RWPE2 (cell line): ENCODE measurements around the gene PHLDA2.

Experiments used
- ATAC-seq: fragments of 200-7000 bp; cut with Tn5 transposase; 3 replicates; pipeline ENCODE4 v1.9.1; 2021; ENCODE audit warnings: low read depth
- DNase-seq: peaks from one replicate; pipeline ENCODE4 v3.0.0-alpha.2; 2020; ENCODE audit warnings: low spot score
- H3K27ac ChIP-seq: fragments of 450-650 bp; 2 replicates; pipeline ENCODE4 v1.5.1; 2017; ENCODE audit warnings: mild to moderate bottlenecking; ENCODE audit not compliant: poor library complexity, severe bottlenecking
- H3K27me3 ChIP-seq: fragments of 250-450 bp; sonication (Bioruptor Pico); 2 replicates; pipeline ENCODE4 v1.5.1; 2021; ENCODE audit warnings: mild to moderate bottlenecking, moderate library complexity; ENCODE audit not compliant: insufficient read depth, poor library complexity, severe bottlenecking
- H3K36me3 ChIP-seq: fragments of 250-450 bp; sonication (Bioruptor Pico); 2 replicates; pipeline ENCODE4 v1.5.1; 2020; ENCODE audit warnings: low read depth, mild to moderate bottlenecking, moderate library complexity
- H3K4me1 ChIP-seq: fragments of 250-450 bp; sonication (Bioruptor Pico); 2 replicates; pipeline ENCODE4 v1.5.1; 2021; ENCODE audit warnings: mild to moderate bottlenecking, moderate library complexity; ENCODE audit not compliant: insufficient read depth, poor library complexity, severe bottlenecking
- H3K4me3 ChIP-seq: fragments of 250-450 bp; sonication (Bioruptor Pico); 2 replicates; pipeline ENCODE4 v1.5.1; 2021; ENCODE audit warnings: mild to moderate bottlenecking, moderate library complexity; ENCODE audit not compliant: severe bottlenecking
- H3K9me3 ChIP-seq: fragments of 250-450 bp; sonication (Bioruptor Pico); 2 replicates; pipeline ENCODE4 v1.5.1; 2021; ENCODE audit warnings: mild to moderate bottlenecking, moderate library complexity; ENCODE audit not compliant: severe bottlenecking
- CTCF ChIP-seq: fragments of 450-650 bp; IDR thresholded peaks from one replicate; pipeline ENCODE4 v1.5.1; 2017; ENCODE audit warnings: mild to moderate bottlenecking, moderate library complexity; ENCODE audit not compliant: poor library complexity, severe bottlenecking

Gene PHLDA2

GRCh38 chr11:2954263-2954662, 25.0 kb upstream of the PHLDA2 start:
- no peak for TF ChIP-seq CTCF
- ATAC-seq (no peak), DNase-seq (no peak)
- Histone ChIP-seq H3K4me3 (no peak overlapping the region), H3K4me1 (peaks cover 8% of the 10 kb centered on the region), H3K36me3 (peaks cover 100% of the 10 kb centered on the region), H3K27me3 (no peaks in the 10 kb centered on the region), H3K27ac (no peak overlapping the region), H3K9me3 (no peaks in the 10 kb centered on the region)

- ATAC-seq: no peak
- Histone ChIP-seq H3K4me1 (peaks cover 8% of the 10 kb centered on the region), H3K36me3 (peaks cover 100% of the 10 kb centered on the region)
These were observed 23.1 kb upstream of the PHLDA2 start for GRCh38 chr11:2952290-2952689.

GRCh38 chr11:2951231-2952110, 22.3 kb upstream of the PHLDA2 start:
- H3K4me3 ChIP-seq: no peak overlapping the region
- TF ChIP-seq CTCF: no peak
- no peaks in the 10 kb centered on the region for H3K27me3 ChIP-seq
- peak overlapping the region; percentile 64 for H3K27ac ChIP-seq
- DNase-seq: no peak
- no peaks in the 10 kb centered on the region for H3K9me3 ChIP-seq
- H3K36me3 ChIP-seq: peaks cover 100% of the 10 kb centered on the region
- peaks cover 8% of the 10 kb centered on the region for H3K4me1 ChIP-seq
- peak; percentile 52 for ATAC-seq

More at GRCh38 chr11:2952290-2952689, 23.1 kb upstream of the PHLDA2 start:
- peak overlapping the region; percentile 64 for H3K27ac ChIP-seq
- TF ChIP-seq CTCF: no peak
- no peak overlapping the region for H3K4me3 ChIP-seq
- no peaks in the 10 kb centered on the region for H3K27me3 ChIP-seq
- no peaks in the 10 kb centered on the region for H3K9me3 ChIP-seq
- no peak for DNase-seq

GRCh38 chr11:2950825-2951224, 21.6 kb upstream of the PHLDA2 start:
- Histone ChIP-seq H3K9me3 (no peaks in the 10 kb centered on the region), H3K36me3 (peaks cover 100% of the 10 kb centered on the region), H3K27me3 (no peaks in the 10 kb centered on the region), H3K27ac (peak overlapping the region; percentile 64), H3K4me1 (peaks cover 8% of the 10 kb centered on the region), H3K4me3 (no peak overlapping the region)
- TF ChIP-seq CTCF: no peak
- ATAC-seq: no peak
- no peak for DNase-seq

GRCh38 chr11:2949920-2950319, 20.7 kb upstream of the PHLDA2 start:
- peaks cover 98% of the 10 kb centered on the region for H3K36me3 ChIP-seq

More at GRCh38 chr11:2949920-2950319, 20.7 kb upstream of the PHLDA2 start:
- Histone ChIP-seq H3K4me1 (peaks cover 8% of the 10 kb centered on the region), H3K27me3 (no peaks in the 10 kb centered on the region), H3K4me3 (no peak overlapping the region), H3K27ac (no peak overlapping the region), H3K9me3 (no peaks in the 10 kb centered on the region)
- ATAC-seq (no peak), DNase-seq (no peak)
- no peak for TF ChIP-seq CTCF
